Measurements from ENCODE around the gene ZNF407. TPM values are rescaled to one million over a fixed set of nuclear protein-coding genes. Genes with fewer than 3 reads are reported as not detected.

Gene ZNF407
- total and polyA plus RNA-seq, 12 donors = 2.5 to 20.2 (median 8.4) TPM

GRCh38 chr18:75044791-75045190 lies 447.1 kb downstream of the ZNF407 start:
- H3K4me1 ChIP-seq (replicated peaks in 1 of 2) = no peaks in the 10 kb centered on the region
- intact Hi-C loops (cut with DNase I) = no loop called here
- no peaks in the 10 kb centered on the region for H3K36me3 ChIP-seq (replicated peaks in 1 of 2)
- no peak overlapping the region for H3K4me3 ChIP-seq
- WGBS, 4 donors = 84 to 95% (median 90%) methylated on average over 5 of the region's 5 CpGs
- DNase-seq = no peak
- TF ChIP-seq CTCF (IDR thresholded peaks at IDR 0.05) = no peak
- H3K9me3 ChIP-seq (replicated peaks in 1 of 3) = no peaks in the 10 kb centered on the region
- H3K27ac ChIP-seq = no peak overlapping the region
- no peaks in the 10 kb centered on the region for H3K27me3 ChIP-seq

- H3K4me3 ChIP-seq = no peak overlapping the region
- WGBS, 4 donors = 89 to 93% (median 91%) methylated on average over 4 of the region's 4 CpGs
- H3K4me1 ChIP-seq (replicated peaks in 1 of 2) = no peaks in the 10 kb centered on the region
- no peaks in the 10 kb centered on the region for H3K27me3 ChIP-seq
- intact Hi-C loops (cut with DNase I) = no loop called here
- no peak overlapping the region for H3K27ac ChIP-seq
- no peak for TF ChIP-seq POLR2A (IDR thresholded peaks at IDR 0.05)
- no peak for TF ChIP-seq CTCF (IDR thresholded peaks at IDR 0.05)
- H3K9me3 ChIP-seq (replicated peaks in 1 of 3) = no peaks in the 10 kb centered on the region
- DNase-seq = no peak
- H3K36me3 ChIP-seq (replicated peaks in 1 of 2) = no peaks in the 10 kb centered on the region
These were observed 447.6 kb downstream of the ZNF407 start for GRCh38 chr18:75045272-75045671.

GRCh38 chr18:75047240-75047961 lies 449.7 kb downstream of the ZNF407 start:
- intact Hi-C loops (cut with DNase I) = no loop called here
- Histone ChIP-seq H3K9me3 (replicated peaks in 1 of 3) (no peaks in the 10 kb centered on the region), H3K27me3 (no peaks in the 10 kb centered on the region), H3K4me1 (replicated peaks in 1 of 2) (no peaks in the 10 kb centered on the region), H3K4me3 (no peak overlapping the region), H3K27ac (no peak overlapping the region), H3K36me3 (replicated peaks in 1 of 2) (no peaks in the 10 kb centered on the region)
- DNase-seq = no peak
- TF ChIP-seq CTCF (IDR thresholded peaks at IDR 0.05) (no peak), POLR2A (IDR thresholded peaks at IDR 0.05) (no peak)
- WGBS, 4 donors = 89 to 91% (median 90%) methylated on average over 11 to 12 of the region's 12 CpGs

GRCh38 chr18:75048776-75049454 lies 451.2 kb downstream of the ZNF407 start:
- intact Hi-C loops (cut with DNase I) = no loop called here
- Histone ChIP-seq H3K9me3 (replicated peaks in 1 of 3) (no peaks in the 10 kb centered on the region), H3K27me3 (no peaks in the 10 kb centered on the region), H3K4me1 (replicated peaks in 1 of 2) (no peaks in the 10 kb centered on the region), H3K27ac (no peak overlapping the region), H3K36me3 (replicated peaks in 1 of 2) (no peaks in the 10 kb centered on the region), H3K4me3 (no peak overlapping the region)
- TF ChIP-seq CTCF (IDR thresholded peaks at IDR 0.05) (no peak), POLR2A (IDR thresholded peaks at IDR 0.05) (no peak)
- 81 to 91% (median 84%) methylated on average over 6 to 10 of the region's 10 CpGs for WGBS, 4 donors
- DNase-seq = no peak

Measured in adrenal gland (tissue), 12 donors.